ENCODE results near the gene FAM89B. TPM values are rescaled to one million over a fixed set of nuclear protein-coding genes. Genes with fewer than 3 reads are reported as not detected.
A peak's percentile ranks its signal among the peaks of the same experiment; 100 is the strongest.

Gene FAM89B
- total and polyA plus RNA-seq, 2 of the 8 experiments (the other 6 are each of a cell fraction or from before 2014, with no cell fraction given): 15.8 to 32.4 TPM

GRCh38 chr11:65569973-65570918 is 2.1 kb upstream of the FAM89B start, which contains the start of gene ZNRD2 (continued):
- TF ChIP-seq CREB1 (IDR thresholded peaks at IDR 0.05) (peak; percentile 99), KDM5A (IDR thresholded peaks at IDR 0.05; ENCODE audit: low read length) (peak; percentile 96), CHD1 (IDR thresholded peaks at IDR 0.05; ENCODE audit: low read depth, low read length) (no peak), SP4 (IDR thresholded peaks at IDR 0.05; ENCODE audit: low read length) (peak; percentile 91), POLR2A (IDR thresholded peaks at IDR 0.05; ENCODE audit: control extremely low read depth in 1 of 2, low read depth in 2 of 2, low read length in 2 of 2) (peak in 1 of 2 experiments; percentile 80; a peak in 2 of 3 replicates), SIRT6 (IDR thresholded peaks at IDR 0.05; ENCODE audit: low read length) (no peak), BACH1 (IDR thresholded peaks at IDR 0.05; ENCODE audit: low read length) (peak; percentile 53), FOSL1 (IDR thresholded peaks at IDR 0.05; ENCODE audit: insufficient read depth, low read depth, low read length) (no peak), MAX (IDR thresholded peaks at IDR 0.05) (peak; percentile 86), RBBP5 (IDR thresholded peaks at IDR 0.05; ENCODE audit: borderline replicate concordance, low read depth, low read length) (peak; percentile 92; the same call in 1 of the 2 replicates), PHF8 (conservative IDR thresholded peaks at IDR 0.05; ENCODE audit: low read depth, low read length) (peak; percentile 68), CTBP2 (IDR thresholded peaks at IDR 0.05; ENCODE audit: borderline replicate concordance, insufficient read depth, insufficient read length, low read length) (no peak), CTCF (IDR thresholded peaks at IDR 0.05; ENCODE audit: control extremely low read depth in 1 of 3, insufficient read depth in 1 of 3, low read depth in 1 of 3, low read length in 3 of 3) (peak in 2 of 3 experiments; percentile 66 to 84; a peak in 3 of 4 replicates), SAP30 (IDR thresholded peaks at IDR 0.05; ENCODE audit: insufficient read depth, insufficient replicate concordance, low read length) (peak; percentile 63), E2F6 (IDR thresholded peaks at IDR 0.05) (no peak), MAFK (IDR thresholded peaks at IDR 0.05; ENCODE audit: low read depth, low read length) (no peak), POLR2AphosphoS5 (IDR thresholded peaks at IDR 0.05; ENCODE audit: low read depth, low read length) (peak; percentile 89), POU5F1 (IDR thresholded peaks at IDR 0.05; ENCODE audit: low read depth, low read length) (no peak), SP1 (IDR thresholded peaks at IDR 0.05; ENCODE audit: low read depth, low read length) (peak; percentile 89), ATF3 (IDR thresholded peaks at IDR 0.05; ENCODE audit: insufficient read depth, low read depth, low read length) (peak; percentile 77)

All from H1 (cell line).